Thyroid gland (tissue), 4 donors: ENCODE results near the gene ZFR. TPM values are rescaled to one million over a fixed set of nuclear protein-coding genes. Genes with fewer than 3 reads are reported as not detected.

ENCODE experiments used
- DNase-seq, 2 donors: peaks; one replicate each; pipeline ENCODE4 v3.0.0-alpha.2; 2019
- H3K27ac ChIP-seq, 3 donors: fragments of 200-600 bp; sonication (generic); 1 replicate in 2 of 3; 2 replicates in 1 of 3; pipeline ENCODE4 v1.5.1; 2016 to 2019; ENCODE audit warnings: mild to moderate bottlenecking in 1 of 3, moderate library complexity in 1 of 3
- H3K27me3 ChIP-seq: fragments of 200-600 bp; sonication (generic); one replicate; pipeline ENCODE4 v1.5.1; 2019
- H3K36me3 ChIP-seq, 2 donors: fragments of 200-600 bp; sonication (generic); one replicate each; pipeline ENCODE4 v1.5.1; 2016 to 2019
- H3K4me1 ChIP-seq, 2 donors: fragments of 200-600 bp; sonication (generic); one replicate each; pipeline ENCODE4 v1.5.1; 2017 to 2019
- H3K4me3 ChIP-seq, 3 donors: fragments of 200-600 bp; sonication (generic); replicated peaks in 1 of 3; 1 replicate in 2 of 3; 2 replicates in 1 of 3; pipeline ENCODE4 v1.5.1; 2016; ENCODE audit warnings: mild to moderate bottlenecking in 1 of 3
- H3K9me3 ChIP-seq: fragments of 200-600 bp; sonication (generic); one replicate; pipeline ENCODE4 v1.5.1; 2017
- CTCF ChIP-seq, 6 experiments: fragments of 200-600 bp in 3 of 6; fragments of 450-650 bp in 3 of 6; sonication (generic) in 3 of 6; IDR thresholded peaks; one replicate each; pipeline ENCODE4 v1.5.1; 2016 to 2019; ENCODE audit warnings: antibody characterized with exemption in 6 of 6, mild to moderate bottlenecking in 2 of 6, inconsistent platforms in 1 of 6, moderate library complexity in 1 of 6
- POLR2A ChIP-seq, 2 donors: fragments of 450-650 bp; IDR thresholded peaks; one replicate each; pipeline ENCODE4 v1.6.1; 2017; ENCODE audit warnings: antibody characterized with exemption in 2 of 2, mild to moderate bottlenecking in 2 of 2, moderate library complexity in 1 of 2
- WGBS, 2 donors: methylation state at CpG; one replicate each; pipeline ENCODE4 v1.1.5; 2017; 5-methylcytosine and 5-hydroxymethylcytosine counted together
- intact Hi-C: fragments of 100-400 bp; cut with DNase I; formaldehyde crosslinking; loops from one replicate; pipeline ENCODE4 v1.15.1; 2023
- total RNA-seq, 4 donors: library from RNA; depleted of rRNA; stranded (reverse); fragments of >200 nt; gene quantifications; one replicate each; pipeline ENCODE4 v1.2.3, GENCODE V29; 2016

Gene ZFR
- total RNA-seq, 4 donors from 2014 or later, result 85.1 to 109 (median 92.2) TPM

- Histone ChIP-seq H3K4me3 (no peak overlapping the region), H3K27me3 (no peaks in the 10 kb centered on the region), H3K9me3 (no peaks in the 10 kb centered on the region), H3K36me3 (no peaks in the 10 kb centered on the region), H3K27ac (peak overlapping the region in 1 of 3 donors; percentile 54), H3K4me1 (peaks cover 0 to 9% of the 10 kb centered on the region in 2 donors)
- TF ChIP-seq POLR2A (IDR thresholded peaks at IDR 0.05) (no peak), CTCF (IDR thresholded peaks at IDR 0.05) (no peak)
- WGBS, 2 donors, result 41 to 46% methylated on average over 9 of the region's 9 CpGs
- peak; percentile 67 to 73 for DNase-seq
- intact Hi-C loops, result no loop called here
These were observed 29.8 kb upstream of the ZFR start for GRCh38 chr5:32474209-32474854.

GRCh38 chr5:32473072-32473471 is 28.5 kb upstream of the ZFR start:
- TF ChIP-seq POLR2A (IDR thresholded peaks at IDR 0.05) (no peak), CTCF (IDR thresholded peaks at IDR 0.05) (no peak)
- H3K36me3 ChIP-seq, result no peaks in the 10 kb centered on the region
- H3K27me3 ChIP-seq, result no peaks in the 10 kb centered on the region
- no peak overlapping the region for H3K27ac ChIP-seq
- H3K9me3 ChIP-seq, result no peaks in the 10 kb centered on the region
- intact Hi-C loops, result no loop called here
- 89 to 94% methylated on average over 7 of the region's 7 CpGs for WGBS, 2 donors
- peaks cover 0 to 9% of the 10 kb centered on the region in 2 donors for H3K4me1 ChIP-seq
- H3K4me3 ChIP-seq, result no peak overlapping the region
- no peak for DNase-seq

- H3K4me3 ChIP-seq, result no peak overlapping the region
- H3K9me3 ChIP-seq, result no peaks in the 10 kb centered on the region
- peaks cover 0 to 9% of the 10 kb centered on the region in 2 donors for H3K4me1 ChIP-seq
- WGBS, 2 donors, result 93% methylated on average over 2 of the region's 2 CpGs
- DNase-seq, result peak in 1 of 2 donors; percentile 7
- H3K27me3 ChIP-seq, result no peaks in the 10 kb centered on the region
- no peak overlapping the region for H3K27ac ChIP-seq
- intact Hi-C loops, result no loop called here
- TF ChIP-seq CTCF (IDR thresholded peaks at IDR 0.05) (peak in 2 of 6 experiments; percentile 8 to 24), POLR2A (IDR thresholded peaks at IDR 0.05) (no peak)
- H3K36me3 ChIP-seq, result no peaks in the 10 kb centered on the region
These were observed 27.2 kb upstream of the ZFR start for GRCh38 chr5:32471784-32472183.

GRCh38 chr5:32465076-32465475 is 20.5 kb upstream of the ZFR start:
- H3K27me3 ChIP-seq, result no peaks in the 10 kb centered on the region
- H3K27ac ChIP-seq, result no peak overlapping the region
- no peaks in the 10 kb centered on the region for H3K4me1 ChIP-seq
- no peak for DNase-seq
- H3K4me3 ChIP-seq, result no peak overlapping the region
- no peaks in the 10 kb centered on the region for H3K36me3 ChIP-seq
- intact Hi-C loops, result no loop called here
- TF ChIP-seq POLR2A (IDR thresholded peaks at IDR 0.05) (no peak), CTCF (IDR thresholded peaks at IDR 0.05) (no peak)
- 88 to 89% methylated on average over 2 of the region's 2 CpGs for WGBS, 2 donors
- H3K9me3 ChIP-seq, result no peaks in the 10 kb centered on the region

- H3K9me3 ChIP-seq, result no peaks in the 10 kb centered on the region
- no peaks in the 10 kb centered on the region for H3K36me3 ChIP-seq
- H3K27me3 ChIP-seq, result no peaks in the 10 kb centered on the region
- H3K4me3 ChIP-seq, result no peak overlapping the region
- intact Hi-C loops, result no loop called here
- TF ChIP-seq CTCF (IDR thresholded peaks at IDR 0.05), result no peak
- no peak for TF ChIP-seq POLR2A (IDR thresholded peaks at IDR 0.05)
- no peak overlapping the region for H3K27ac ChIP-seq
- DNase-seq, result no peak
- WGBS, 2 donors, result 91 to 94% methylated on average over 1 of the region's 1 CpG
- H3K4me1 ChIP-seq, result no peaks in the 10 kb centered on the region
These were observed 18.1 kb upstream of the ZFR start for GRCh38 chr5:32462618-32463017.
